ENCODE results near the gene DNMBP. TPM values are rescaled to one million over a fixed set of nuclear protein-coding genes. Genes with fewer than 3 reads are reported as not detected.

The DNMBP gene
- total and polyA plus RNA-seq, 2 of the 4 experiments (the other 2 are of a cell fraction), result 10.9 to 13.6 TPM

- H3K27me3 ChIP-seq (ENCODE audit: control insufficient read depth, insufficient read depth, low read length), result no peaks in the 10 kb centered on the region
- peak overlapping the region; percentile 18; the same call in 1 of the 2 replicates for H2AK5ac ChIP-seq (ENCODE audit: low read depth, low read length)
- ATAC-seq (ENCODE audit: low read depth) (peak; percentile 61), DNase-seq (peak; percentile 72)
- H3K9me1 ChIP-seq (ENCODE audit: insufficient read depth, low read length), result no peaks in the 10 kb centered on the region
- no peak overlapping the region for H2BK5ac ChIP-seq (ENCODE audit: low read depth, low read length, poor library complexity, severe bottlenecking)
- no peak overlapping the region for H3K4me3 ChIP-seq (ENCODE audit: insufficient read depth, low read depth, low read length)
- H2BK20ac ChIP-seq (ENCODE audit: low read depth, low read length), result 0 out of 2 replicates have a peak overlapping the region, but pooled peaks have one; percentile 12
- H2AFZ ChIP-seq (replicated peaks; ENCODE audit: low read length, poor library complexity), result no peak overlapping the region
- in situ Hi-C loops (cut with MboI; ENCODE audit: low sequenced_read_pairs), result no loop called here
- peak overlapping the region; percentile 9; the same call in 1 of the 2 replicates for H3K18ac ChIP-seq (ENCODE audit: low read depth, low read length)
- no peaks in the 10 kb centered on the region for H3K79me1 ChIP-seq (ENCODE audit: low read depth in 1 of 2, low read length in 2 of 2)
- H3K4me2 ChIP-seq (ENCODE audit: low read depth, low read length), result no peak overlapping the region
- no peak overlapping the region for H3K9ac ChIP-seq (ENCODE audit: low read depth, low read length)
- H3K27ac ChIP-seq (ENCODE audit: insufficient read depth, low read length), result no peak overlapping the region
- intact Hi-C loops (cut with micrococcal nuclease), result no loop called here
- no peak for TF ChIP-seq MAFK (IDR thresholded peaks at IDR 0.05; ENCODE audit: low read depth, low read length)
- CTCF ChIA-PET, result no interaction called here
- WGBS, 2 experiments (ENCODE audit: extremely low coverage in 2 of 2, insufficient read length in 1 of 2), result no CpG with 5 or more reads among the region's 3 CpGs
- H2BK120ac ChIP-seq (ENCODE audit: low read depth, low read length), result no peak overlapping the region
- H2BK15ac ChIP-seq (ENCODE audit: low read depth, low read length), result no peak overlapping the region
- no peak overlapping the region for H3K4ac ChIP-seq (ENCODE audit: low read depth, low read length)
- H3K9me3 ChIP-seq (ENCODE audit: control insufficient read depth, insufficient read depth, low read length), result peaks cover 6% of the 10 kb centered on the region
- H3K56ac ChIP-seq (ENCODE audit: extremely low read depth, insufficient read depth, low read length), result no peak overlapping the region
- POLR2A ChIA-PET (ENCODE audit: unreplicated experiment), result no interaction called here
- no peak overlapping the region for H4K5ac ChIP-seq (ENCODE audit: low read depth, low read length)
- no peaks in the 10 kb centered on the region for H4K20me1 ChIP-seq (ENCODE audit: insufficient read depth, low read length)
- no peaks in the 10 kb centered on the region for H3K36me3 ChIP-seq (ENCODE audit: control insufficient read depth, insufficient read depth, low read length)
- no TSS peak for BruUV-seq (replicated peaks)
- H2AK9ac ChIP-seq (replicated peaks; ENCODE audit: low read depth, low read length, poor library complexity), result peak overlapping the region; percentile 58
- no peak overlapping the region for H3K23ac ChIP-seq (ENCODE audit: low read depth, low read length)
- H3K14ac ChIP-seq (replicated peaks; ENCODE audit: low read depth, low read length), result no peak overlapping the region; the same call in 1 of the 2 replicates
- peaks cover 8% of the 10 kb centered on the region for H3K4me1 ChIP-seq (ENCODE audit: control insufficient read depth, insufficient read depth, low read length)
- 0 out of 4 replicates have a peak overlapping the region, but pooled peaks of 1 of the 2 experiments have one; percentile 22 for H4K8ac ChIP-seq (ENCODE audit: low read depth in 2 of 2, low read length in 2 of 2)
- no peak overlapping the region for H4K91ac ChIP-seq (ENCODE audit: insufficient read depth, low read depth, low read length)
- dilution Hi-C loops (cut with HindIII; ENCODE audit: low sequenced_read_pairs, unreplicated experiment), result no loop called here
Observed at GRCh38 chr10:99827936-99828335, 181.8 kb downstream of the DNMBP start.

Other genes with a start within 250 kb of the DNMBP start
- gene ABCC2, start 227.3 kb downstream of the DNMBP start, total RNA-seq (2012; rRNA removed), result 0.28 and 0.36 TPM in 2 replicates
- gene ABCC2, start 227.3 kb downstream of the DNMBP start, polyA plus RNA-seq (2012; rRNA removed), result 0.21 and 0.22 TPM in 2 replicates
- gene CPN1, start 71.9 kb upstream of the DNMBP start, total RNA-seq (2012; rRNA removed), result not detected in 2 replicates
- not detected in 2 replicates for gene CPN1, start 71.9 kb upstream of the DNMBP start, polyA plus RNA-seq (2012; rRNA removed)
- 33.9 and 35.8 TPM in 2 replicates for gene ERLIN1, start 176.1 kb upstream of the DNMBP start, total RNA-seq (2012; rRNA removed)
- gene ERLIN1, start 176.1 kb upstream of the DNMBP start, polyA plus RNA-seq (2012; rRNA removed), result 28.1 and 31.5 TPM in 2 replicates
- gene CHUK, start 219.6 kb upstream of the DNMBP start, total RNA-seq (2012; rRNA removed), result 21.7 and 33.6 TPM in 2 replicates
- gene CHUK, start 219.6 kb upstream of the DNMBP start, polyA plus RNA-seq (2012; rRNA removed), result 8.7 and 11.2 TPM in 2 replicates